Smooth muscle cell (in vitro differentiated cells): ENCODE results near the gene TEX30. TPM values are rescaled to one million over a fixed set of nuclear protein-coding genes. Genes with fewer than 3 reads are reported as not detected.

ENCODE experiments used
- DNase-seq: peaks from one replicate; lab custom pipeline; 2025; ENCODE audit not compliant: unreplicated experiment; lab: John Stamatoyannopoulos, UW
- H2AFZ ChIP-seq: fragments of 200-600 bp; sonication (generic); 2 replicates; pipeline ENCODE4 v1.6.0; 2016; ENCODE audit warnings: antibody characterized with exemption, low read depth, mild to moderate bottlenecking
- H3F3A ChIP-seq: fragments of 200-600 bp; sonication (generic); 2 replicates; pipeline ENCODE4 v1.6.0; 2017; ENCODE audit warnings: antibody characterized with exemption, low read depth
- H3K27ac ChIP-seq: fragments of 200-600 bp; sonication (generic); 2 replicates; pipeline ENCODE4 v1.5.1; 2016; ENCODE audit warnings: low read depth, mild to moderate bottlenecking
- H3K27me3 ChIP-seq: fragments of 200-600 bp; sonication (generic); 2 replicates; pipeline ENCODE4 v1.6.1; 2016; ENCODE audit warnings: low read depth, mild to moderate bottlenecking
- H3K36me3 ChIP-seq: fragments of 200-600 bp; sonication (generic); 2 replicates; pipeline ENCODE4 v1.5.1; 2016; ENCODE audit warnings: low read depth
- H3K4me1 ChIP-seq: fragments of 200-600 bp; sonication (generic); 2 replicates; pipeline ENCODE4 v1.5.1; 2016; ENCODE audit warnings: low read depth
- H3K4me2 ChIP-seq: fragments of 200-600 bp; sonication (generic); 2 replicates; pipeline ENCODE4 v1.6.0; 2016; ENCODE audit warnings: mild to moderate bottlenecking
- H3K4me3 ChIP-seq: fragments of 200-600 bp; sonication (generic); 2 replicates; pipeline ENCODE4 v1.5.1; 2016; ENCODE audit warnings: mild to moderate bottlenecking
- H3K79me2 ChIP-seq: fragments of 200-600 bp; sonication (generic); 2 replicates; pipeline ENCODE4 v1.6.0; 2016; ENCODE audit warnings: low read depth, mild to moderate bottlenecking
- H3K9ac ChIP-seq: fragments of 200-600 bp; sonication (generic); 2 replicates; pipeline ENCODE4 v1.6.0; 2016; ENCODE audit warnings: low read depth
- H3K9me3 ChIP-seq: fragments of 200-600 bp; sonication (generic); replicated peaks from 2 replicates; pipeline ENCODE4 v1.5.1; 2016; ENCODE audit warnings: low read depth
- H4K20me1 ChIP-seq: fragments of 200-600 bp; sonication (generic); 2 replicates; pipeline ENCODE4 v1.6.0; 2016; ENCODE audit warnings: low read depth
- WGBS: methylation state at CpG from one replicate; pipeline ENCODE4 v1.1.7; 2016; ENCODE audit warnings: low lambda C conversion rate; 5-methylcytosine and 5-hydroxymethylcytosine counted together
- polyA plus RNA-seq: library from polyadenylated mRNA; unstranded; fragments of >200 nt; fragmentation: Nextera tagmentation; extraction: Ambion mirVana; gene quantifications from 2 replicates; pipeline ENCODE4 v1.2.1, GENCODE V29; 2016
- total RNA-seq: library from RNA; depleted of rRNA; stranded (reverse); fragments of >200 nt; gene quantifications from 2 replicates; pipeline ENCODE4 v1.2.3, GENCODE V29; 2014
- TF ChIP-seq, protein P1 (sequence below): fragments of 200-600 bp; sonication (generic); IDR thresholded peaks from 2 replicates; pipeline ENCODE4 v1.5.1; 2017; ENCODE audit warnings: borderline replicate concordance, mild to moderate bottlenecking, antibody characterized with exemption; ENCODE audit not compliant: insufficient read depth, poor library complexity, severe bottlenecking

The TEX30 gene
- total and polyA plus RNA-seq, 2 experiments from 2014 or later = 14.0 to 17.4 TPM

DNA sequence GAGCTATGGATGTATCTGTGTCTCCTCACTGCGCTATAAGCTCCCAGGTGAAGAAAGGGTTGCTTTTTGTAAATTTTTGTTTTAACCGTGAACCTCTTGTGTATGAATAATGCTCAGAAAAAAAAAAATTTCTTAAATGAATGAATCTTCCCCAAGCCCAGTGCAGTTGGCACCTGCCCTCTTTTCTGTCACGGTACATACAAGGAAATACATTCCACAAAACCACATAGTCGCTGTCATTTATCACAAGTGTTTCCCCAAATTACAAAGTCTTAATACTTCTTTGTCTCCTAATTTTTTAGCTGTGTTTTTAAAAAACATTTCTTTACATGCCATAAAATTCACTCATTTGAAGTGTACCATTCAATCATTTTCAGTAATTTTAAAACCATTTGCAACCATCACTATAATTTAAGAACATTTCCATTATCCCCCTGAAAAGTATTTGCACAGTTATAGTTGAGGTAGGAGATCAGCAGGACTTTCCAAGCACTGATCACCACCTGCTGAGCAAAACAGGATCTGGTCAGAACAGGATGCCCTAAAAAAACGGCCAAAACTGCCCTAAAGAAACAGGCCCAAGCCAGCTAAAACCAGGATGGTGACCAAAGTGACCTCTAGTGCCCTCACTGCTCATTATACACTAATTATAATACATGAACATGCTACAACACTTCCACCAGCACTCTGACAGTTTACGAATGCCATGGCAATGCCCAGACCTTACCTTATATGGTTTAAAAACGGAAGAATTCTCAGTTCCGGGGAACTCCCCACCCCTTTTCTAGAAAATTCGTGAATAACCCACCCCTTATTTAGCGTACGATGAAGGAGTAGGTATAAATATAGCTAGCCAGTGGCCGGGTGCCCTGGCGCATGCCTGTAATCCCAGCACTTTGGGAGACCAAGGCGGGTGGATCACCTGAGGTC lies 1.3 kb upstream of the TEX30 start:
- Histone ChIP-seq H3K9ac (no peak overlapping the region), H2AFZ (peak overlapping the region; percentile 100), H3K27me3 (no peaks in the 10 kb centered on the region), H3K9me3 (no peaks in the 10 kb centered on the region), H3K4me3 (no peak overlapping the region), H4K20me1 (no peaks in the 10 kb centered on the region), H3K79me2 (peaks cover 6% of the 10 kb centered on the region), H3K36me3 (no peaks in the 10 kb centered on the region), H3K4me1 (peaks cover 10% of the 10 kb centered on the region), H3F3A (no peaks in the 10 kb centered on the region), H3K27ac (no peak overlapping the region), H3K4me2 (no peak overlapping the region)
- 93% methylated on average over 14 of the region's 14 CpGs for WGBS
- no peak for DNase-seq
- TF ChIP-seq, protein P1, sequence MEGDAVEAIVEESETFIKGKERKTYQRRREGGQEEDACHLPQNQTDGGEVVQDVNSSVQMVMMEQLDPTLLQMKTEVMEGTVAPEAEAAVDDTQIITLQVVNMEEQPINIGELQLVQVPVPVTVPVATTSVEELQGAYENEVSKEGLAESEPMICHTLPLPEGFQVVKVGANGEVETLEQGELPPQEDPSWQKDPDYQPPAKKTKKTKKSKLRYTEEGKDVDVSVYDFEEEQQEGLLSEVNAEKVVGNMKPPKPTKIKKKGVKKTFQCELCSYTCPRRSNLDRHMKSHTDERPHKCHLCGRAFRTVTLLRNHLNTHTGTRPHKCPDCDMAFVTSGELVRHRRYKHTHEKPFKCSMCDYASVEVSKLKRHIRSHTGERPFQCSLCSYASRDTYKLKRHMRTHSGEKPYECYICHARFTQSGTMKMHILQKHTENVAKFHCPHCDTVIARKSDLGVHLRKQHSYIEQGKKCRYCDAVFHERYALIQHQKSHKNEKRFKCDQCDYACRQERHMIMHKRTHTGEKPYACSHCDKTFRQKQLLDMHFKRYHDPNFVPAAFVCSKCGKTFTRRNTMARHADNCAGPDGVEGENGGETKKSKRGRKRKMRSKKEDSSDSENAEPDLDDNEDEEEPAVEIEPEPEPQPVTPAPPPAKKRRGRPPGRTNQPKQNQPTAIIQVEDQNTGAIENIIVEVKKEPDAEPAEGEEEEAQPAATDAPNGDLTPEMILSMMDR = no peak

DNA sequence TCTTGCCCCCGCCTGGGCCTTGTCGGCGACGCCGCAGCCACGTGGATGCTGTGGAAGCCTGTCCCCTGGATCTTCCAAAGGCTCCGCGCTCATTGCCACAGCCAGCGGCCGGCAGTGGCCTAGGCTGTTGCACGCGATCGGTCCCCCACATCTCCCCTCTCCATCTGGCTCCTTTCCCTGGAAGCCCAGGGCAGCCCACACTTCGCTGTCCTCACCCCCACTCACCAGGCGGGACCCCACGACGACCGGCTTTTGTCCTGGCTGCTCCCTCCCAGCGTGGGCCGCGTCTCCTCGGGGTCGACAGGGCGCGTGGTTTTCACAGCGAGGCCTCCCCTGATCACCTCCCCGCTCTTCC lies 605 bp upstream of the TEX30 start:
- 97% methylated on average over 26 of the region's 27 CpGs for WGBS
- no peaks in the 10 kb centered on the region for H4K20me1 ChIP-seq
- peak overlapping the region; percentile 31 for H3K27ac ChIP-seq
- H3K4me1 ChIP-seq = peaks cover 10% of the 10 kb centered on the region
- H2AFZ ChIP-seq = peak overlapping the region; percentile 100
- no peak overlapping the region for H3K9ac ChIP-seq
- TF ChIP-seq, protein P1 = no peak
- no peaks in the 10 kb centered on the region for H3K9me3 ChIP-seq
- H3F3A ChIP-seq = no peaks in the 10 kb centered on the region
- no peaks in the 10 kb centered on the region for H3K27me3 ChIP-seq
- no peak for DNase-seq
- H3K4me2 ChIP-seq = peak overlapping the region; percentile 89
- peaks cover 6% of the 10 kb centered on the region for H3K79me2 ChIP-seq
- no peaks in the 10 kb centered on the region for H3K36me3 ChIP-seq
- peak overlapping the region; percentile 79 for H3K4me3 ChIP-seq

DNA sequence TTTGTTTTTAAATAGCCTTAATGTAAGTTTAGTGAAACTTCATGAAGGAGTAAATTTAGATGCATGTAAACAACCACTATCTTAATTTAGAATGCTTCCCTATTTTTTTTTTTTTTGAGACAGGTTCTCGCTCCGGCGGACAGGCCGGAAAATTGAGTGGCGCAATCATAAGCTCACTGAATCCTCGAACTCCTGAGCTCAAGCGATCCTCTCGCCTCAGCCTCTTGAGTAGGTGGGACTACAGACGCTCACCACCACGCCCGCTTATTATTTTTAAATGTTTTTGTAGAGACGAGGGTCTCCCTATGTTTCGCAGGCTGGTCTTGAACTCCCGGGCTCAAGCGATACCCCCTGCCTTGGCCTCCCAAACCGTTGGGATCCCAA lies 1.6 kb downstream of the TEX30 start:
- DNase-seq = no peak
- H3K79me2 ChIP-seq = peaks cover 11% of the 10 kb centered on the region
- no peaks in the 10 kb centered on the region for H3K36me3 ChIP-seq
- H3F3A ChIP-seq = no peaks in the 10 kb centered on the region
- H3K27me3 ChIP-seq = no peaks in the 10 kb centered on the region
- peaks cover 10% of the 10 kb centered on the region for H3K4me1 ChIP-seq
- H3K4me2 ChIP-seq = no peak overlapping the region
- no peak overlapping the region for H3K9ac ChIP-seq
- no peaks in the 10 kb centered on the region for H3K9me3 ChIP-seq
- no peak overlapping the region for H3K27ac ChIP-seq
- TF ChIP-seq, protein P1 = no peak
- no peak overlapping the region for H3K4me3 ChIP-seq
- no peaks in the 10 kb centered on the region for H4K20me1 ChIP-seq
- WGBS = 94% methylated on average over 16 of the region's 16 CpGs
- no peak overlapping the region for H2AFZ ChIP-seq
